ENCODE results near the gene ELOA2.
"Not testable (repeated sequence)": the region's sequence is repeated elsewhere in the genome, so short reads cannot be mapped to it uniquely, and the experiment has no call there.

Gene ELOA2, protein sequence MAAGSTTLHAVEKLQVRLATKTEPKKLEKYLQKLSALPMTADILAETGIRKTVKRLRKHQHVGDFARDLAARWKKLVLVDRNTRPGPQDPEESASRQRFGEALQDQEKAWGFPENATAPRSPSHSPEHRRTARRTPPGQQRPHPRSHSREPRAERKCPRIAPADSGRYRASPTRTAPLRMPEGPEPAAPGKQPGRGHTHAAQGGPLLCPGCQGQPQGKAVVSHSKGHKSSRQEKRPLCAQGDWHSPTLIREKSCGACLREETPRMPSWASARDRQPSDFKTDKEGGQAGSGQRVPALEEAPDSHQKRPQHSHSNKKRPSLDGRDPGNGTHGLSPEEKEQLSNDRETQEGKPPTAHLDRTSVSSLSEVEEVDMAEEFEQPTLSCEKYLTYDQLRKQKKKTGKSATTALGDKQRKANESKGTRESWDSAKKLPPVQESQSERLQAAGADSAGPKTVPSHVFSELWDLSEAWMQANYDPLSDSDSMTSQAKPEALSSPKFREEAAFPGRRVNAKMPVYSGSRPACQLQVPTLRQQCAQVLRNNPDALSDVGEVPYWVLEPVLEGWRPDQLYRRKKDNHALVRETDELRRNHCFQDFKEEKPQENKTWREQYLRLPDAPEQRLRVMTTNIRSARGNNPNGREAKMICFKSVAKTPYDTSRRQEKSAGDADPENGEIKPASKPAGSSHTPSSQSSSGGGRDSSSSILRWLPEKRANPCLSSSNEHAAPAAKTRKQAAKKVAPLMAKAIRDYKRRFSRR

DNA sequence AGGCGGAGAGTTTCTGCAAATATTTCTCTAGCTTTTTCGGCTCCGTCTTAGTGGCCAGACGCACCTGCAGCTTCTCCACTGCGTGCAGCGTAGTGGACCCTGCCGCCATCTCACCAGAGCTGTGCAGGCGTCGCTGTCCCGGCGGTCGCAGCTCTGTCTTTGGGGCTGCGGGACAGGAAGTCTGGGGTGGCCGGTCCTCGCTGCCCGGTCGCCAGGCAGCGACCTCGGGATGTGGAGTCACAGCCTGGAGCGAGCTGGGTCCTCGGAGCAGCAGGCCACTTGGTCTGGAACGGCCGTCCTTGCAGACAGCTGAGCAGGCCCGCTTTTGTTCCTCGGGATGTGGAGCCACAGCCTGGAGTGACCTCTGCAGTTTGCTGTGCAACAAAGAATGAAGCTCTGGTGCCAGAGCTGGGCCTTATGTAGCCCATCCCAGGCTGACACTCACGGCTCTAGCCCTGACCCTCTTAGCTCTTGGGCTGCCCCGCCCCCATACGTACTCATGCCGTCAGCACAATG is at the start of gene ELOA2:
Gene ELOA2, minus strand, starts transcription at position 466 of the 516 bp plus-strand sequence. Its CDS starts 357 bp downstream, at position 109.
- DNase-seq: no peak

DNA sequence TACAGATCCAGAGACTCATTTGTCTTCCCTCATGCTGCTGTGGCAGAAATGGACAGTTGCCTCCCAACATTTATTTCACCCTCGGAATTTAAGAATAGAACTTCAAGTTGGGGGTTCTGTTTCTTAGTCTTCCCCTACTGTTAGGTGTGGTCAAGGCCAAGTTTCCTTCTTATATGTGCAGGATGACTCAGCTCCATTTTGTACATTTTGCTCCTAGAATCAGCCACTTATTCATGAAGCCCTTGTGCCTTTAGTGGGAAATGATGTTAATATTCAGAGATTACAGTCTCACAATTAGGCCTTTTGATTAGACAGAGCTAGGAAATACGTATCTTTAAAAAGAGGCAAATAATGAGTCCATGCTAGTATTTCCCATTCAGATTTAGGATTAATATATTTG is 46.2 kb upstream of the ELOA2 start:
- no peak for DNase-seq

DNA sequence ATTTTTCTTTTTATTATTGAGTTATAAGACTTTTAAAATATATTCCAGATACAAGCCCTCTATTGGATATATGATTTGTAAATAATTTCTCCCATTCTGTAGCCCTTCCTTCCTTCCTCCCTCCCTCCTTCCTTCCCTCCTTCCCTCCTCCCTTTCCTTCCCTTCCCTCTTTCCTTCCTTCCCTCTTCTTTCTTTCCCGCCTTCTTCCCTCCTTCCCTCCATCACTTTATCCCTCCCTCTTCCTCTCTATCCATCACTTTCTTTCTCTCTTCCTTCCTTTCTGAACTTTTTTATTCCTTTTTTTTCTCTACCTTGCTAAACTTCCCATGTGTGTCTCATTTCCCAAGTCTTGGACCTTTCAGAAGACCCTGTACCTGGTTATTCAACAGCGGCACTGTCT is 45.5 kb upstream of the ELOA2 start:
- no peak for DNase-seq

DNA sequence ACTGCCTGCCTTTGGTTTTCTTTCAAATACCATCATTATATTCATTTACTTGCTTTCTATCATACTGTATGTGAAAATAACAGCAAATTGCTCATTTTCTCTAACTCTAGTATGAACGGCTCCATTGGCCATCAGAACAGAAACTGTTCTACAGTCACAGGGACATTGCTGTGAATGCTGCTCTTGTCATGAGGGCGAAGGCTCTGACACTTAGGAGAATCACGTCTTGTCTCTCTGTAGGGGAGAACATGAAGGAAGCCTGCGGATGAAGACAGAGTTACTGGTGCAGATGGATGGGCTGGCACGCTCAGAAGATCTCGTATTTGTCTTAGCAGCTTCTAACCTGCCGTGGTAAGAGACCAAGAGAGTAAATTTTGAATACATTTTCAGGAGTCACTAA is 41.7 kb upstream of the ELOA2 start:
- DNase-seq: no peak

DNA sequence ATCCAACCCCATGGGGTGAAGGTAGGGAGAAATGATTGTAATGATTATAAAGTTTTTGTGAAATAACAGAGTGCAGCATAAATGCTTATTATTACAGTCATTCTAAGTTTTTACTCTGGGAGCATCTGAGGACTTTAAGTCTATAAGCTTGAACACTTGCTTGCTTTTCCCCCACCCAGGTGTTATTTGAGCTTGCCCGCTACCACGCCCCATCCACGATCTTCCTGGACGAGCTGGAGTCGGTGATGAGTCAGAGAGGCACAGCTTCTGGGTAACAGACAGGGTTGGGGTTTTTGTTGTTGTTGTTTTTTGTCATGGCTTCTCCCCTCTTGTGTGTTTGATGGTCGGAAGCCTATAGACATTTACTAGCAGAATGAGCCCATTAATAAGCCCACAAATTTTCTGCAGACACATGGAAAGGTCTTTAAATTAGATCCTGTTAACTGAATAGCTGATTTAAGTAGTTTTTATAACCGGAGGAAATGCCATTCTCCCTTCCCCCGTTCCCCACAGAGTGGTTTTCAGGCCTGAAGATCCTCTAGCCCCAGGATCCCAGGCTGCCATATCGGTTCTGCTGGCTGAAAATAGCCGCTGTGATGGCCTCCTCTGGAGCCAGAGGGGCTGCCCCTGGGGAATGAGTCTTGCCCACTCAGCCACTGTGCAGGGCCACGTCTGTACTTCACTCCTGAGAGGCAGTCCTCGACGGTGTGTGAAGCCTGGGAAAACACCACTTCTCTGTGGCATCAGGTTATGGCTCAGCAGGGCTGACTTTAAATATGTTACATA is 39.9 kb upstream of the ELOA2 start:
- DNase-seq: no peak

DNA sequence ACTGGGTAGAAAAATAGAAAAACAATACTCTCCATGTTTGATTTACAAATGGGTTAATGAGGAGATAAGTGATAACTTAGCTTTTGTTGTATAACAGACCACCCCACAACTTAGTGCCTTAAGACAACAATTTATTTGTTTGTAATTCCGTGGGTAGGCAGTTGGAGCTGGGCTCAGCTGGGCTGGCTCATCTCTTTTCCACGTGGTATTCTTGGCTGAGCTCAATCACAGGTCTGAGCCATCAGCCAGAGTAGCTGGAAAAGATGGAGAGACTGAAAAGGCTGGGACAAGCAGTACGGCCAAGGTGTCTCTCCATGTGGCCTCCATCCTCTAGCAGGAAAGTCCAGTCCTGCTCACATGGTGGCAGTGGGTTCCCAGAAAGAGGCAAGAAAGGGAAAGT is 32.2 kb upstream of the ELOA2 start:
- no peak for DNase-seq

DNA sequence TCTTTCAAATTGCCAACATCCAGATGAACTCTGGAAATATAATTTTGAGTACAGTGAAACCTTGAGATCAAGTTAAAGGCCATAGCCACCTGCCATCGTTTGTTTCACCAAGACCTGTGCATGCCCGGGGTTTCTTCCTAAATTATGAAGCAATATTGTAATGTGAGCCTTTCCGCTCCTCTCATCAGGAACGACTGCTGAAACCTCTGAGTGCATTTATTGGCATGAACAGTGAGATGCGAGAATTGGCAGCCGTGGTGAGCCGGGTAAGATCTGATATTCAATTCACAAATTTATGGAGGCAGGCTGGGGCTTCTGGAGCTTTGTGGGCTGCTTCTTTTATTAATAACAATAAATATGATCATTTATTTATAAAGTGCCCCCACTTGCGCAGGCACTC is 27.7 kb upstream of the ELOA2 start:
- no peak for DNase-seq

DNA sequence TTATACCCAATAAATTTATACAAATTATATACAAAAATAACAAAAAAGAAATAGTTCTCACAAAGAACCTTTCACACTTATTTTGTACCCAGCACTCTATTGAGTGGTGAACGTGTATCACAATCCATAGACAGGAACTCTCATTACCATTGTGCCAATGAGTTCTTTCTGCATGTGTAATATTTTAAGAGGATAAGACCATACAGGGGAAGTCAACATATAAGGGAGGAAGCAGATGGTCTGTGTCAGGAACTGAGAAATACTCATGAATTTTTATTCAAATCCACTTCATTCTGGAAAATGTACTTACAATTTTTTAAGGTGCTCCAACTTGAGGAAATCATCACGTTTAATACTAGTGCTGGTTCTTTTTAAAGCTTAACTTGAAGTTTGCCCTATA is 27.1 kb upstream of the ELOA2 start:
- DNase-seq: no peak

DNA sequence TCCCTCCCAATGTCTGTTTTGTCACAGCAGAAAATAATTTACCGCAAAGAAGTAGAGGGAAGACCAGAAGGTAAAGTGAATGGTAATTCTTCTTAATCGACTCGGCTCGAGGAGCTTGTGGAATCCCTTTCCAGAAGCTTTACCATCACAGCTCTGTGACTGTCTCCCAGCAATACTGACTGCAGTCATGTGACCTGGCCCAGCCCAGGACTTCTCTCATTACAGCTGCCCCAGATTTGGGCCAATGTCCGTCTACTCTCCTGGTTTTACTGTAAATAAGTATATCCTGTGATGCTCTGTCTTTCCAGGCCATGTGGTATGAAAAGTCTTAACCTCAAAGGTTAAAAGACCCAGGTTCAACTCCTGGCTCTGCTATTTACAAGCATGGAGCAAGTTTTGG is 18.9 kb upstream of the ELOA2 start:
- DNase-seq: no peak

DNA sequence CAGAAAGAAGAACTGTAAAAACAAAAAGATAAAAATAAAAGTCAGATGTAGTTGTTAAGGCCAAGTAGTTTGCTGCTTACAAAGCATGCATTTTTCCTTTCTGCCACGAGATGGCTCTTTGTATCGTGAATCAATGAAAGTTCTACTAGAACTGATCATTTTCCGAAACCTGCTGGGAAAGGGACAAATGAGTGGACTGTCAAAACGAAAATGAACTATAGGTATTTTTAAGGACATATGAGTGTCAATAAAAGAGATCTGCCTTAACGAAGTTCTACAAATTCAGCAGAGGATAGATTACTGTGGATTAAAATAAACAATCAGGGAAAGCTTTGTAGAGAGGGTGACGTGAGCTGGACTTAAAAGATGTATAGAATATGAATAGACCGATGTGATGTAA is 15.0 kb upstream of the ELOA2 start:
- DNase-seq: no peak

DNA sequence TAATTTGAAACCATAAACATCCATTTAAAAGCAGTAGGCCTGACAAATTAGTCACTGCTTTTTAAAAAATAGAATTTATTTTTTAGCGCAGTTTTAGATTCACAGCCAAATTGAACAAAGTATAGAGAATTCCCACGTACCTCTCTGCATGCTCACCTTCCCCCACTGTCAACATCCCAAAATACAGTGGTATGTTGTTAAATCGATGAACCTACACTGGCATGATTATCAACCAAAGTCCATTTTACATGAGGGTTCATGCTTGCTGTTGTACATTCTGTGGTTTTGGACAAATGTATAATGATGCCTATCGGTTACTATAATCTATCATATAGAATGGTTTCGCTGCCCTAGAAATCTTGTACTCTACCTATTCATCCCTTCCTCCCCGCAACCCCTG is 5.6 kb upstream of the ELOA2 start:
- DNase-seq: no peak

DNA sequence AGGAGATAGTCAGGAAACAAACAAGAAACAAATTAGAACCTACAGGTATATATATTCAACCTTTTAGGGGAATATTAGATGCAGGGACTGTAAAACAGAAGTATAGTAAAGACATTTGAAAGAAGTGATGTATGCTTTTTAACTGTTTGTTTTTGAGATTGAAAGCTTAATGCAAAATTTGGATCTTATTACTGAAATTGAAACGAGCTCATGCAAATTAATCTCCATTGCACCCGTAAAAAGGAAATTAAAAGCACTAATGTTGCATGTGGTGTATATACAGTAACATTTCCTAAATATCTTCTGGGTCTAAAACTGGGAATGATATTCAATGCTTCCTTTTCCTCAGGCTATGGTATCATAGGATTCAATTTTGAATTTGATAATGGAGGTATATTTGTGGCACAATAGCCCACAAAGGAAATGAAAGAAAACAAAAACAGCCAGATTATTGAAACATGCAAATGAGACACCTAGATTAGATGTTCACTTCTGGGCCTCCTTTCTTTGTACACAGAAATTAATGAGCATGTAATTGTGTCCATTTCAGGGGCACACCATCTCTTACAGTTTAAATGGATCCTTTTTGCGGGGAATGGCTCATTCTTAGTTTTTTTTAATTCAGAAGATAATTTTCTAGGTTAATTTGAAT is 1.6 kb upstream of the ELOA2 start:
- DNase-seq: no peak

DNA sequence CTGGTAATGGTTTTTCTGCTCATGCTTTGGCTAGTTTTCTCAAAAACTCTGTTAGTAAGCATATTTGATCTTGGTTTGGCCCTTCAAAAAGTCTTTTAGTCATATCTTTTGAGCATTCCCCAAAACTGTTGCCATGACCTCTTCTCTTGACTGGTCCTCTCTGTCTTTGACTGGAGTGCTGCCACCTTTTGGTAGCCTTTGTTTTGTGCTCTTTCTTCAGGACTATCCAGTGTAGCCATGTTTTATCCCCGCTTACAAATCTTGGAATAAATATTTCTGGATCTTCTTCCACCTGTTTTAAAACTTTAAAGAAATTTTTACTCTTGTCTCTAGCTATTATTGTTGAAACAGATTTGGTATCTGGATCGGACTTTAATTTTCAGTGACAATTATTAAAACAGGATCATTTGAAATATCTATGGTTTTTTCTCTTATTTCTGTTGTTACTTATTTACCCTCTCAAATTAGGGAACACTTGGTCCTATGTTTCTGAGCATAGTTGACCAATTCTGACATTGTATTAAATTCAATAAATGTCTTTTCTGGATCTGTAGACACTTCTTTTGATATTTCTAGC is 965 bp upstream of the ELOA2 start:
- no peak for DNase-seq

DNA sequence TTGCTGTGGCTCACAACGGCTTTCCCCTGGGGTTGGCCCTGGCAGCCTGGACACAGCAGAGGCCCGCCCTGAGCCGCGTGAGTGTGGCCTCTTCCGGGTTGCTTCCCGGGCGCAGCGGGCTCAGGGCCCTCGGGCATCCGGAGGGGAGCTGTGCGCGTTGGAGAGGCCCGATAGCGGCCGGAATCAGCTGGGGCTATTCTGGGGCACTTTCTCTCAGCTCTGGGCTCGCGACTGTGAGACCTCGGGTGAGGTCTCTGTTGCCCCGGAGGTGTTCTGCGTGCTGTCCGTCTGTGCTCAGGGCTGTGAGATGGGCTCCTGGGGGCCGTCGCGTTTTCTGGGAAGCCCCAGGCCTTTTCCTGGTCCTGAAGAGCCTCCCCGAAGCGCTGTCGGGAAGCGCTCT is 830 bp downstream of the ELOA2 start:
- not testable (repeated sequence) for DNase-seq

DNA sequence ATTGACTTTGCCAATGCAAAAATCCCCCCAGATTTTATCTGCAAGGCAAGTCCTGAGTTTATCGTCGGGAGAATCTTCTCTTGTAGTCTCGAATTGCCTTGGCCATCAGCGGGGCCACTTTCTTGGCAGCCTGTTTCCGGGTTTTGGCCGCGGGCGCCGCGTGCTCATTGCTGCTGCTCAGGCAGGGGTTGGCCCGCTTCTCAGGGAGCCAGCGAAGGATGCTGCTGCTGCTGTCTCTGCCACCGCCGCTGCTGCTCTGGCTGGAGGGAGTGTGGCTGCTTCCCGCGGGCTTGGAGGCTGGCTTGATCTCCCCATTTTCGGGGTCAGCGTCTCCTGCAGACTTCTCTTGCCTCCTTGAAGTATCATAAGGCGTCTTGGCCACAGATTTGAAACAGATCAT is 2.5 kb downstream of the ELOA2 start:
- DNase-seq: no peak

DNA sequence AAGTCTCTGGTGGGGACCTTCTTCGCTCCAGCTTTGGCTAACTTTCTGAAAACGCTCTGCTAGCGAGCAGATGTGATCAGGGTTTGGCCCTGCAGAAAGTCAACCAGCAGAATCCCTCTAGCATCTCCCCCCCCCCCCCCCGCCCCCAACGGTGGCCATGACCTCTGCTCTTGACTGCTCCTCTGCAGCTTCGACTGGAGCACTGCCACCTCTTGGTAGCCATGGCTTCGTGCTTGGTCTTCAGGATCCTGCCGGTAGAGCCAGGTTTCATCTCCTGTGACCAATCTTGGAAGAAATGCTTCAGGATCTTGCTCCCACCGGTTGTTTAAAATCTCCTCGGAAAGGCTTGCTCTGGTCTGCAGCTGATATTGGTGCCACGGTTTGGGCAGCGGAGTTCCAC is 4.5 kb downstream of the ELOA2 start:
- DNase-seq: not testable (repeated sequence)

DNA sequence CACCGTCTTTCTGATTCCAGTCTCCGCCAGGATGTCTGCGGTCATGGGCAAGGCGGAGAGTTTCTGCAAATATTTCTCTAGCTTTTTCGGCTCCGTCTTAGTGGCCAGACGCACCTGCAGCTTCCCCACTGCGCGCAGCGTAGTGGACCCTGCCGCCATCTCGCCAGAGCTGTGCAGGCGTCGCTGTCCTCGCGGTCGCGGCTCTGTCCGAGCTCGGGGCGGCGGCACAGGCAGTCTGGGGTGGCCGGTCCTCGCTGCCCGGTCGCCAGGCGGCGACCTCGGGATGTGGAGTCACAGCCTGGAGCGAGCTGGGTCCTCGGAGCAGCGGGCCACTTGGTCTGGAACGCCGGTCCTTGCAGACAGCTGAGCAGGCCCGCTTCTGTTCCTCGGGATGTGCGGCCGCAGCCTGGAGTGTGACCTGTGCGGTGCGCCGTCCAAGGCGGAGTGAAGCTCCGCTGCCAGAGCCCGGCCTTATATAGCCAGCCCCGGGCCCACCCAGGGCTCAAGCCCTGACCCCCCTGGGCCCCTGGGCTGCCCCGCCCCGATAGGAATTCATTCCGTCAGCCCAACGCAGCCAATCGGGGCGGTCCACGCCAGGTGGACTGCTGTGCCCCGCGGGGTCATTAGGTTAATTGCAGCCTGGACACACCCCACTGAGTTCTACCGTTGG is 5.6 kb downstream of the ELOA2 start:
- not testable (repeated sequence) for DNase-seq

DNA sequence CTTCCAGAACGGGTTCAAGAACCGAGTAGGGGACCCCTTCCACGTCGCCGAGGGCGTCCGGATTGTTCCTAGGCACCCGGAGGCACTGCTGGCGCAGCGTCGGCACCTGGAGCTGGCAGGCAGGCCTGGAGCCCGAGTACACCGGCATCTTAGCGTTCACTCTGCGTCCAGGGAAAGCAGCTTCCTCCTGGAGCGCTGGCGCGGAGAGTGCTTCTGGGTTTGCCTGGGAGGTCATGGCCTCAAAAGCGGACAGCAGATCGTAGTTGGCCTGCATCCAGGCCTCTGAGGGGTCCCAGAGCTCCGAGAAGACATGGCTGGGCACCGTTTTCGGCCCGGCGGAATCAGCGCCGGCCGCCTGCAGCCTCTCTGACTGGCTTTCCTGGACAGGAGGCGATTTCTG is 6.7 kb downstream of the ELOA2 start:
- DNase-seq: not testable (repeated sequence)

DNA sequence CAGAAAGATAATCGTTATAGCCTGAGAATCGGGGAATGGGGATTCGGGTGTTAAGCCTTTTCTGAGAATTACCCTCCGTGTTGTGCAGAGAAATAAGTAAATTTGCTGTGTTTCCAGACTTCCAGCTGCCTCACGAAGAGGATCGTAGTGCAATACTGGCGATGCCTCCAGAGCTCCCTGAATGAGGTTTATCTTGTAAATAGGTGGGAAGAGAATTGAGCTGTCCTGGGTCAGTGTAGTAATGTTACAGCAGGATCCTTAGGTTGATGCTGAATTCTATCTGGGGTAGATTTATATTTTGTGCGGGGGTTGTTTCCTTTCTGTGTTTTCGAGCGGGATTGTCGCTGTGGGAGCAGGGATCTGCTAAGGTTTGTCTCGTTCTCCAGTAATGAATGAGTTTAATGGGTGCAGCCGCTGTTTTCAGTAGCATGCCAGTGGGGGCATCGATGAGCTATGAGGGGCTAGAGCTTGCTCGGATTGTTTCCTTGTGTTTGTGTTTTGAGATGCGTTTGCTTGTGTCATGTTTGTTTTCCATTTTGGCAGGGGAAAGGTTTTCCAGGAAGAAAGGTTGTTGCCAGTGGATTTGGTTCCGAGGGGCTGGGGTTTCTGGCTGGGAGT is 9.8 kb downstream of the ELOA2 start:
- DNase-seq: not testable (repeated sequence)

DNA sequence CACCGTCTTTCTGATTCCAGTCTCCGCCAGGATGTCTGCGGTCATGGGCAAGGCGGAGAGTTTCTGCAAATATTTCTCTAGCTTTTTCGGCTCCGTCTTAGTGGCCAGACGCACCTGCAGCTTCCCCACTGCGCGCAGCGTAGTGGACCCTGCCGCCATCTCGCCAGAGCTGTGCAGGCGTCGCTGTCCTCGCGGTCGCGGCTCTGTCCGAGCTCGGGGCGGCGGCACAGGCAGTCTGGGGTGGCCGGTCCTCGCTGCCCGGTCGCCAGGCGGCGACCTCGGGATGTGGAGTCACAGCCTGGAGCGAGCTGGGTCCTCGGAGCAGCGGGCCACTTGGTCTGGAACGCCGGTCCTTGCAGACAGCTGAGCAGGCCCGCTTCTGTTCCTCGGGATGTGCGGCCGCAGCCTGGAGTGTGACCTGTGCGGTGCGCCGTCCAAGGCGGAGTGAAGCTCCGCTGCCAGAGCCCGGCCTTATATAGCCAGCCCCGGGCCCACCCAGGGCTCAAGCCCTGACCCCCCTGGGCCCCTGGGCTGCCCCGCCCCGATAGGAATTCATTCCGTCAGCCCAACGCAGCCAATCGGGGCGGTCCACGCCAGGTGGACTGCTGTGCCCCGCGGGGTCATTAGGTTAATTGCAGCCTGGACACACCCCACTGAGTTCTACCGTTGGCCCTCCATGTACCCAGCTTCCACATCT is 11.5 kb downstream of the ELOA2 start:
- not testable (repeated sequence) for DNase-seq

DNA sequence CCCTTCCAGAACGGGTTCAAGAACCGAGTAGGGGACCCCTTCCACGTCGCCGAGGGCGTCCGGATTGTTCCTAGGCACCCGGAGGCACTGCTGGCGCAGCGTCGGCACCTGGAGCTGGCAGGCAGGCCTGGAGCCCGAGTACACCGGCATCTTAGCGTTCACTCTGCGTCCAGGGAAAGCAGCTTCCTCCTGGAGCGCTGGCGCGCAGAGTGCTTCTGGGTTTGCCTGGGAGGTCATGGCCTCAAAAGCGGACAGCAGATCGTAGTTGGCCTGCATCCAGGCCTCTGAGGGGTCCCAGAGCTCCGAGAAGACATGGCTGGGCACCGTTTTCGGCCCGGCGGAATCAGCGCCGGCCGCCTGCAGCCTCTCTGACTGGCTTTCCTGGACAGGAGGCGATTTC is 12.6 kb downstream of the ELOA2 start:
- not testable (repeated sequence) for DNase-seq

Measured in NCI-H1694 treated with DMSO at 0.1 percent for 48 hours (cell line).